HG03159 (cell line): Measurements from ENCODE around the gene CEP152.

Source experiments
- ATAC-seq: cut with Tn5 transposase; IDR thresholded peaks from one replicate; pipeline ENCODE4 v1.9.1; 2021; ENCODE audit warnings: mild to moderate bottlenecking, moderate library complexity; ENCODE audit not compliant: unreplicated experiment

Gene CEP152

DNA sequence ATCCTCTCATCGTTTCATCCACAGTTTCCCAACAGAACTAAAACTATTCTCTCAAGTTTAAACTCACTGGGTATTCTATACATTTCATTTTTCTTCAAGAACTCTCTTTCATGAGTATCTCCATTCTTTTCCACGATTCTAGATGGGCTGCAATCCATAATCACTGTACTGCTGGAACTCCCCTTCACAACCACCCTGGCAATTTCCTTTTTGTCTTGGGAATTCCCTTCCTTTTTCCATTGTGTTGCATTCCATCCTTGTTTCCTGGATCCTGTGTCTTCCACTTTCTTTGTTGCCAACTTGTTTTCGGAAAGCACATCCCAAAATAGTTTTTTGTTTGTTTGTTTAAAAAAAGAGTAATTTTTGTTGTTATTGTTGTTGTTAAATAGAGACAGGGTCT lies 98.3 kb downstream of the CEP152 start:
- ATAC-seq = no peak

DNA sequence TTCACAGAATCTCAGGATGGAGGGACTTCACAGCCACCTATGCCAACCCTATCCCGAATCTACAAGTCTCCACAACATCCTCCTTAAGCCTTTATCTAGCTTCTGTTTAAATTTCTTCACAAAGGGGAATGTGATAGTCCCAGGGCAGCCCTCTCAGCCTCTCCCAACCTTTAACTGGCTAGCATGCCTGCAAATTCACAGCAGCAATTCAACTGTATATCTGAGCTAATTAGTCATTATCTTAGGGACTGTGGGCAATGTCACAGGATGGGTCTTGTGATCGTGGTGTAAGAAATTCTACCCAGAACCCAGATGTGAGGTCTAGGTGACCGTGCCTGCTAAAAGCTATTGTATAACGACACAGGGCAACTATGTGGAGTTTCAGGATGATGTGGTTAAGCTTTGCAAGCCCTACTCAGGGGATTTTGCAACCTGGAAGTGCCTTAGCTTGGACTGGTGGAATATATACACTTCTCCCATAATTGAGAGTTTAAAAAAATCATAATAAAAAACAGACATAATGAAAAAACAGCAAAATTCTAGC lies 99.8 kb downstream of the CEP152 start:
- ATAC-seq = no peak

DNA sequence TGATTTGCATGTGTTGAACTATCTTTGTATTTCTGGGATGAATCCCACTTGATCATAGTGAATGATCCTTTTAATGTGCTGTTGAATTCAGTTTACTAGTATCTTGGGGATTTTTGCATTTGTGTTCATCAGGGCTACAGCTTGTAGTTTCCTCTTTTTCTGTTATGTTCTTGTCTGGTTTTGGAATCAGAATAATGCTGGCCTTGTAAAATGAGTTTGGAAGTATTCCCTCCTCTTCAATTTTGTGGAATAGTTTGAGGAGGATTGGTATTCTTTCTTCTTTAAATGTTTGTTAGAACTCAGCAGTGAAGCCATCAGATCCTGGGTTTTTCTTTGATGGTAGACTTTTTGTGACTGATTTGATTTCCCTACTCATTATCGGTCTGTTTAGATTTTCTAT lies 102.2 kb downstream of the CEP152 start:
- no peak for ATAC-seq

DNA sequence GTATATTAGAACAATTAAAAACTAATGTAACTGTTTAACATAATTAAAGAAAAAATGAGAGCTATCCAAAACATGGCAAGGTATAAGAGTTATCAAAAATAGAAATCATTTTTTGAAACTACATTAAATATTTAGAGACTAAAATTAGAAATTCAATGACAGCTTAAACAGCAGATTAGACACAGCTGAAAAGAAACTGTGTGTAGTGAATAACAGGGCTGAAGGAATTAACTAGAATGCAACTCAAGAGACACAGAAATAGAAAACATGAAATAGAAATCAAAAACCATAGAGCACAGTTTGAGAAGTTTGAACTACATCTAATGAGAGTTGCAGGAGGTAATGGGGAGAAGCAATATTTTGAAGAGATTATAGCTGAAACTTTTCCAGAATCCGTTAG lies 105.5 kb downstream of the CEP152 start:
- no peak for ATAC-seq

DNA sequence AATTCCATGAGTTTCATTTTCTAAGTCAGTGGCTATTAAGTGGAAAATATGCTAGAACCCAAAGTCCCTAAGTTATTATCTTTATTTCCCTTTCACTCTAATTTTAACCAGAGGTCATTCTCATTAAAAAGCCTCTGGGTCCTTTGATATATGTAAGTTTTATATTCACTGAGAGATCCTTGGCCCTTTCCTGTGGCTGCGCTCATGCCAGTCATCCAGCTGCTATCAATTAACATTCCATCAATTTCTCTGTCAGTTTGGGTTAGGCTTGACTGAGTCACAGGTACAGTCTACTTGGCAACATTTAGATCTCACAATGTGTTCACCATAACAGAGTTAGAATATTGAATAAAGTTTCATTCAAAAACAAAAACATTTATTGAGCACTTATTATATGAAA lies 107.3 kb downstream of the CEP152 start:
- no peak for ATAC-seq

DNA sequence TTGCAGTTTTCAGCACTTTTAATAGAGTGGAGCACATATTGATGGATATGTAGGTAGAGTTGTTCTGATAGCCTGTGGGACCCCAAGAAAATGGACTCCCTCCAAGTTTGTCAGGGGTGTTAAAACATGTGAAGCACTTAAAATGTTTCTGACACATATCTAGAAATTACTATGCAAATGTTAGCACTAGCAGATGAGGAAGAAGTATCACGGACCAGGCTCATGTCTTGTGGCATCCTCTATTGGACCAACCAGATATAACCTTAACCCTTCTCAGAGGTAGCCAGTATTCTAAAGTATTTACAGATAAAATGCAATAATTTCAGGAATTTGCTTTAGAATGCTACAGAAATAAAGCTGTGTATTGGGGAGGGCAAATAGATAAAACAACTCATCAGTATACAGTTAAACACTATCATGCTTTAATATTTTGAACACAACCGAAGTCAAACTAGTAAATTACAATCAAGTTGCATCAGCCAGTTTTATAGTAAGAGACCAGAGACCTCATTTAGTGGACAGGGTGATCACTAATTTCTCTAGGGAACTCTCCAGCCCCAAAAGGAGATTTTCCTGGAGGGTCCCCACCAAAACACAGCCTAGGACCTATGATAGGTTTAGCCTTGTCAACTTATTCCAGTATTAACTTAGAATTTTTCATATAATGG lies 108.2 kb downstream of the CEP152 start:
- ATAC-seq = no peak

DNA sequence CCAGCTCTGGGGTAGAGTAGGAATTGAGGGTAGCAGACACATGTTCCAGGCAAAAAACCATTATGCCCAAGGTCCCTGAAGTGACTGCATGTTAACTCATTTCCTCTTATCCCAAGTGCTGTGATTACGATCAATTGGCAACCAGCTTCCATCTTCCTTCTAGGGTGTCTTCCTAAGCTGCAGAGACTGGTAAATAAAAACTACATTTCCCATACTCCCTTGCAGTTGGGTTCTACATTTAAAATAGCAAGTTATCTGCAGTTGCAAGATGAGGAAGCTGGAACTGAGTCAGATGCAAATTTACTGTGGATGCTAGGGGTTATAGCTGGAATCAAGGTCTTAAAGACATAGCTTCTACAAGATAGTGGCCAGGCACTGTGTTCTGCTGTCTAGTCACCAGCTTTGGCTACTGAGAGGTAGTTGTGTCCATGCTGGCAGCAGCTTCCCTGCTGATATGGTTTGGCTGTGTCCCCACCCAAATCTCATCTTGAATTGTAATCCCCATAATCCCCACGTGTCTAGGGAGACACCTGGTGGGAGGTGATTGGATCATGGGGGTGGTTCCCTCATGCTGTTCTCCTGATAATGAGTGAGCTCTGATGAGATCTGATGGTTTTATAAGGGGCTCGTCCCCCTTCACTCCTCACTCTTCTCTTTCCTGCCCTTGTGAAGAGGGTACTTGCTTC lies 114.1 kb downstream of the CEP152 start:
- no peak for ATAC-seq

DNA sequence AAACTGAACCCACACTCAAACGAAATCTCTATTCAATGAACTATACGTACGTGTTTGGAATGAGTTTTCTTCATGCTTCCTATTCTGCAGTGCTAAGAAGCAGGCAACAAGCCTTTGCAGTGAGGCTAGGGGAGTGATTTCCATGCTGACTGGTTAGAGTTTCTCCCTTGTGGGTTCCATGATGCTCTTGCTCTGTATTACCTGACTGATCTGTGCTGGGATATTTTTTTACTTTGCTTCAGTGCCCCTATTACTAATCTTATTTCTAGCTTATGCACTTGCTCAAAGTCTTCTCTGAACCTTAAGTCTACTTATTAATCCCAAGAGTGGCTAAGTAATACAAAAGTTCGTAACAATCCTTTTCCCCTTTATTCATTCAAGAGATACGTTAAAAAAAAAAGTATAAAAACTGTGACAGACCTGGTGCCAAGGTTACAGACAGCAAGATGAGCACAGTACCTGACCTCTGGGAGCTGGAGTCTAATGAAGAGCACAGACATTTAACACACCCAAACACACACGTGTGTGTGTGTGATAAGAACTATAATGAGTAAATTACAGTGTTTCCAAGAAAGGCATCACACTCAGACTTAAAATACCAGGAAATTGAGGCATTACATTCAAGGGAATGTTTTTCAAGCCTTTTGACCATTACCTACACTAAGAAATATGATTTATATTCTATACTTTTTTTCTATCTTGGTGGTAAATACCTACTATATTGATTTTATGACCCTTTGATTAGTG lies 114.9 kb downstream of the CEP152 start:
- ATAC-seq = no peak

DNA sequence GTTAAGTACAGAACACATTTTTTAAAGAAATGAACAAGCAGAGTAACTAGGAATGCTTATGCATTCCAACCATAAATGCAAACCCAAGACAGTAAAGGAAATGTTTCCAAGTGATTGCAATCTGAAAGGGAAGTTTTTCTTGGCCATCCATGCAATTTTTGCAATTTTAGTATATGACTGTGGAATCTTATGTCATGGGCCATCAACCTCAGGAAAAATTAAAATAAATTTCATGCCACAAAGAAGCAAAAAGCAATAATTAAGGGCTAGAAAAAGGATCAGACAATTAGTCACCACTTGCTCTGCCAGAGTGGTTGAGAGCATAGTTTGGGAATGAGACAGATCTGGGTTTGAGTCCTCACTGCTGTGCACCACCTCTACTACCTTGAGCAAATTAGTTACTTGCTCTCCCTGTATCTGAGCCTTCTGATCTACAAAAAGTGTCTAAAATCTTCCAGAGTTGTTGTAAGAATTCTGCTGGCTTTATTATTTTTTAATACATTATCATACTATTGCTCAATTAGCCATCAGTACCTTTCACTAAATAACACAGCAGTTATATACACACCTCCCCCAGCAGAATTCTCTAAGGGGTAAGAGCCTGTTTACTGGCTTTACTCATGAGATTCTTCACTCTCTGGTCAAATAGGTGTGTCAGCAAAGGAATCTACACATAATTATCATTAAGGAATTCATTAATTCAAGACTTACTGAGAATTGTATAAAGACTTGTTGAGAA lies 115.6 kb downstream of the CEP152 start:
- ATAC-seq = no peak

DNA sequence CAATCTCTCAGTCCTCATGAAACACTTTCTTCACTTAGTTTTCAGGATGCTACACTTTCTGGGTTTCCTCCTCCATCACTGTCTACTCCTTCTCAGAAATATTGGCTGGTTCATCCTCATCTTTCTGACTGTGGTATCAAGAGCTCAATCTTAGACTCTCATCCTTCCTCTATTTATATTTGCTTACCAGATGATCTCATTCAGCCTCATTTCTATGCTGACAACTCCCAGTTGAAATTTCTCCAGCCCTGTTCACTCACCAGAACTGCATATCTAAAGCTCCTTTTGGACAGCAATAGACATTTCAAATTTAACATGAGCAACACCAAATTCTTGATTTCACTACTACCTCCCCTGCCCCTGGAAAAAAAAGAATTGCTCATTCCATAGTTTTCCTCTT lies 117.4 kb downstream of the CEP152 start:
- ATAC-seq = no peak

DNA sequence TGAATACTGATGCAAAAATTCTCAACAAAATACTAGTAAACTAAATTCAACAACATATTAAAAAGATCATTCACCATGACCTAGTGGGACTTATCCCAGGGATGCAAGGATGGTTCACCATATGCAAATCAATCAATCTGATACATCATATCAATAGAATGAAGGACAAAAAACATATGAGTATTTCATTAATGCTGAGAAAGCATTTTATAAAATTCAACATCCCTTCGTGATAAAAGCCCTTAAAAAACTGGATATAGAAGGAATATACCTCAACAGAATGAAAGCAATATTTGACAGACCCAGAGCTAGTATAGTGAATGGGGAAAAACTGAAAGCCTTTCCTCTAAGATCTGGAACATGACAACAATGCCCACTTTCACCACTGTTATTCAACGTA lies 122.4 kb downstream of the CEP152 start:
- no peak for ATAC-seq
